Vagina (tissue), 2 donors: ENCODE measurements around the gene BRSK2. TPM values are rescaled to one million over a fixed set of nuclear protein-coding genes. Genes with fewer than 3 reads are reported as not detected.

Experiments
- DNase-seq, 2 donors: peaks; one replicate each; pipeline ENCODE4 v3.0.0-alpha.2; 2017; ENCODE audit errors: extremely low spot score in 2 of 2
- H3K27ac ChIP-seq: fragments of 200-600 bp; sonication (generic); one replicate; pipeline ENCODE4 v1.5.1; 2019
- H3K27me3 ChIP-seq: fragments of 200-600 bp; sonication (generic); one replicate; pipeline ENCODE4 v1.5.1; 2019
- H3K36me3 ChIP-seq, 2 donors: fragments of 200-600 bp; sonication (generic); one replicate each; pipeline ENCODE4 v1.5.1; 2017 to 2019
- H3K4me1 ChIP-seq: fragments of 200-600 bp; sonication (generic); one replicate; pipeline ENCODE4 v1.5.1; 2019
- H3K4me3 ChIP-seq, 2 donors: fragments of 200-600 bp; sonication (generic); 1 replicate in 1 of 2; 2 replicates in 1 of 2; pipeline ENCODE4 v1.5.1; 2016 to 2019
- H3K9me3 ChIP-seq: fragments of 200-600 bp; sonication (generic); one replicate; pipeline ENCODE4 v1.5.1; 2019
- POLR2A ChIP-seq, 2 donors: fragments of 450-650 bp; IDR thresholded peaks; one replicate each; pipeline ENCODE4 v1.6.1; 2017; ENCODE audit warnings: antibody characterized with exemption in 2 of 2, mild to moderate bottlenecking in 2 of 2, moderate library complexity in 2 of 2
- POLR2AphosphoS5 ChIP-seq, 2 donors: sonication (generic); formaldehyde crosslinking; IDR thresholded peaks; one replicate each; pipeline ENCODE4 v1.9.0; 2017; ENCODE audit warnings: antibody characterized with exemption in 2 of 2, mild to moderate bottlenecking in 2 of 2, low read depth in 1 of 2; ENCODE audit not compliant: insufficient read depth in 1 of 2
- intact Hi-C: fragments of 100-400 bp; cut with DNase I; formaldehyde crosslinking; loops from one replicate; pipeline ENCODE4 v1.15.1; 2023
- total RNA-seq: library from RNA; depleted of rRNA; stranded (reverse); fragments of >200 nt; gene quantifications from one replicate; pipeline ENCODE4 v1.2.3, GENCODE V29; 2016
- TF ChIP-seq, protein P1 (sequence below), 3 experiments: fragments of 450-650 bp in 2 of 3; fragments of 200-600 bp in 1 of 3; sonication (generic) in 1 of 3; IDR thresholded peaks; one replicate each; pipeline ENCODE4 v1.5.1; 2017 to 2019; ENCODE audit warnings: antibody characterized with exemption in 3 of 3, mild to moderate bottlenecking in 2 of 3, moderate library complexity in 2 of 3

The BRSK2 gene
- total RNA-seq, 1 donor from 2014 or later = 3.9 TPM

DNA sequence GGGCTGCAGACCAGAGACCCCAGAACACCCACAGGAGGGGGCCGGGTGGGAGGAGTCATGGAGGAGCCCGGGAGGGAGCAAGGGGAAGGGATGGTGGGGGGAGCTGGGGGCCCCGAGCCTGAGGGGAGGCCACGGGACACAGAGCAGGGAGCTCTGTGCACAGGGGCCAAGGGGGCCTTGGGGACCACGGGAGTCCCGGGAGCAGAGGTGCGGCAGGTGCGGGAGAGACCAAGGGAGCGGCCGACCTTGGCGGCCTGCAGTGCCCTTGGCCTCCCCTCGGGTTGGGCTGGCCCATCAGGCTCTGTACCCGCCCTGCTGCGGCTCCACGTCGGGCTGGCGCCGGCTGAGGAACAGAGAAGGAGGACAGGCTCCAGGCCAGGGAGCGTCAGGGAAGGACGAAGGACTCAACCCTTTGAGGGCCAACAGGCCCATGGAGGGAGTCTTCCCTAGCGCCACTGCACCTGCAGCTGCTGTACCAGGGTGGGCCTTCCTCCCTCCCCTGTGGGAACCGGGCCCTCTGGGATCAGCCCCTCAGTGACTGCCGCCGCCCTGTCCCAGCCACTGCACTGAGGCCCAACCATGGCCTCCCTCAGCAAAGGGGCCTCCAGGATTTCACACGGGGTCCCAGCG is 17.8 kb upstream of the BRSK2 start:
- Histone ChIP-seq H3K4me3 (no peak overlapping the region), H3K4me1 (no peaks in the 10 kb centered on the region), H3K27me3 (no peaks in the 10 kb centered on the region), H3K9me3 (no peaks in the 10 kb centered on the region), H3K36me3 (no peaks in the 10 kb centered on the region), H3K27ac (no peak overlapping the region)
- intact Hi-C loops = no loop called here
- TF ChIP-seq, protein P1, sequence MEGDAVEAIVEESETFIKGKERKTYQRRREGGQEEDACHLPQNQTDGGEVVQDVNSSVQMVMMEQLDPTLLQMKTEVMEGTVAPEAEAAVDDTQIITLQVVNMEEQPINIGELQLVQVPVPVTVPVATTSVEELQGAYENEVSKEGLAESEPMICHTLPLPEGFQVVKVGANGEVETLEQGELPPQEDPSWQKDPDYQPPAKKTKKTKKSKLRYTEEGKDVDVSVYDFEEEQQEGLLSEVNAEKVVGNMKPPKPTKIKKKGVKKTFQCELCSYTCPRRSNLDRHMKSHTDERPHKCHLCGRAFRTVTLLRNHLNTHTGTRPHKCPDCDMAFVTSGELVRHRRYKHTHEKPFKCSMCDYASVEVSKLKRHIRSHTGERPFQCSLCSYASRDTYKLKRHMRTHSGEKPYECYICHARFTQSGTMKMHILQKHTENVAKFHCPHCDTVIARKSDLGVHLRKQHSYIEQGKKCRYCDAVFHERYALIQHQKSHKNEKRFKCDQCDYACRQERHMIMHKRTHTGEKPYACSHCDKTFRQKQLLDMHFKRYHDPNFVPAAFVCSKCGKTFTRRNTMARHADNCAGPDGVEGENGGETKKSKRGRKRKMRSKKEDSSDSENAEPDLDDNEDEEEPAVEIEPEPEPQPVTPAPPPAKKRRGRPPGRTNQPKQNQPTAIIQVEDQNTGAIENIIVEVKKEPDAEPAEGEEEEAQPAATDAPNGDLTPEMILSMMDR (IDR thresholded peaks at IDR 0.05) = no peak
- no peak for TF ChIP-seq POLR2A (IDR thresholded peaks at IDR 0.05)
- TF ChIP-seq POLR2AphosphoS5 (IDR thresholded peaks at IDR 0.05; ENCODE audit: insufficient read depth in 1 of 2, low read depth in 1 of 2) = no peak
- DNase-seq = no peak

DNA sequence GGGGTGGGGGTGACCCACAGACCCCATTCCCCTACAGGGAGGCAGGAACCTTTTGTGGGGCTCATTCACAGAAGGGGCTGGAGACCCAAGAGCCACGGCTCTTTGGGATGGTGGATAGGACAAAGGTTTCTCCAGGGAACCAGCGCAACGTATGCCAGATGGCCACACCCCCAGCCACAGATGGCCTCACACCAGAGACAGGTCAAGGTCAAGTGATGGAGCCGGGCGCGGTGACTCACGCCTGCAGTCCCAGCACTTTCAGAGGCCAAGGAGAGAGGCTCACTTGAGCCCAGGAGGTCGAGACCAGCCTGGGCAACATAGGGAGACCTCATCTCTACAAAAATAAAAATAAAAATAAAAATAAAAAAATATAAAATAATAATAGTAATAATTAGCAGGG is 17.1 kb upstream of the BRSK2 start:
- Histone ChIP-seq H3K27ac (no peak overlapping the region), H3K4me1 (no peaks in the 10 kb centered on the region), H3K4me3 (no peak overlapping the region), H3K36me3 (no peaks in the 10 kb centered on the region), H3K27me3 (no peaks in the 10 kb centered on the region), H3K9me3 (no peaks in the 10 kb centered on the region)
- intact Hi-C loops = no loop called here
- TF ChIP-seq, protein P1 (IDR thresholded peaks at IDR 0.05) = no peak
- TF ChIP-seq POLR2AphosphoS5 (IDR thresholded peaks at IDR 0.05; ENCODE audit: insufficient read depth in 1 of 2, low read depth in 1 of 2) (no peak), POLR2A (IDR thresholded peaks at IDR 0.05) (no peak)
- DNase-seq = no peak

DNA sequence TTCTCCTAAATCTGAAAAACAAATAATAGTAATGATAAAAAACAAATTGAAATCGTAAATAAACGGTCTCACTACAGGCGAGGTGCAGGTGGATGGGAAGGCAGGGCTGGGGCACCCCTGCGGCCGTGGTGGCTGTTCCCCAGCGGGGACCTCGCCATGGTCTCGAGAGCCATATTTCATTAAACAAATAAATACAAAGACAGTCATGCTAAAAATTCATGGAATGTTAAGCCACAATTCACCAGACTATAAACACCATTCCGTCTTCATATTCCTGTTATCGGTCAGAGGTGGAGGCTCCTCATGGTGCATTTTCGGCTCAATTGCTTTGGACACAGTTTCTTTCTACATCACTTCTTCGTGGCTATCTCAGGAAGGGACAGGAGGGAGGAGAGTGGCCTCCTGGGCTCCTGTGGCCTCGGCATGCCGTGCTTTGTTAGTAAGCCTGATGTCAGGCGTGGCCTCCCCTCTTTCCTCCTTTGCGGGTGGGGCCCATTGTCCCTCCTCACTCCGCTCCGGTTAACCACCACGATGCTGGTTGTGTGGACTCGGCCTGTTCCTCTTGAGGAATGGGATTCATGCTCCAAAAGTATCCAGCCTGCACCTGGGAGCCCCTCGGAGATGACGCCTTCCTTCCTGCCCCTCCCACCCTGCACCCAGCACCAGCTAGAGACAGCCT is 16.1 kb upstream of the BRSK2 start:
- H3K9me3 ChIP-seq = no peaks in the 10 kb centered on the region
- no peak for TF ChIP-seq POLR2A (IDR thresholded peaks at IDR 0.05)
- TF ChIP-seq, protein P1 (IDR thresholded peaks at IDR 0.05) = no peak
- TF ChIP-seq POLR2AphosphoS5 (IDR thresholded peaks at IDR 0.05; ENCODE audit: insufficient read depth in 1 of 2, low read depth in 1 of 2) = no peak
- H3K4me1 ChIP-seq = no peaks in the 10 kb centered on the region
- H3K27me3 ChIP-seq = no peaks in the 10 kb centered on the region
- intact Hi-C loops = no loop called here
- H3K4me3 ChIP-seq = no peak overlapping the region
- no peak for DNase-seq
- H3K36me3 ChIP-seq = no peaks in the 10 kb centered on the region
- no peak overlapping the region for H3K27ac ChIP-seq

DNA sequence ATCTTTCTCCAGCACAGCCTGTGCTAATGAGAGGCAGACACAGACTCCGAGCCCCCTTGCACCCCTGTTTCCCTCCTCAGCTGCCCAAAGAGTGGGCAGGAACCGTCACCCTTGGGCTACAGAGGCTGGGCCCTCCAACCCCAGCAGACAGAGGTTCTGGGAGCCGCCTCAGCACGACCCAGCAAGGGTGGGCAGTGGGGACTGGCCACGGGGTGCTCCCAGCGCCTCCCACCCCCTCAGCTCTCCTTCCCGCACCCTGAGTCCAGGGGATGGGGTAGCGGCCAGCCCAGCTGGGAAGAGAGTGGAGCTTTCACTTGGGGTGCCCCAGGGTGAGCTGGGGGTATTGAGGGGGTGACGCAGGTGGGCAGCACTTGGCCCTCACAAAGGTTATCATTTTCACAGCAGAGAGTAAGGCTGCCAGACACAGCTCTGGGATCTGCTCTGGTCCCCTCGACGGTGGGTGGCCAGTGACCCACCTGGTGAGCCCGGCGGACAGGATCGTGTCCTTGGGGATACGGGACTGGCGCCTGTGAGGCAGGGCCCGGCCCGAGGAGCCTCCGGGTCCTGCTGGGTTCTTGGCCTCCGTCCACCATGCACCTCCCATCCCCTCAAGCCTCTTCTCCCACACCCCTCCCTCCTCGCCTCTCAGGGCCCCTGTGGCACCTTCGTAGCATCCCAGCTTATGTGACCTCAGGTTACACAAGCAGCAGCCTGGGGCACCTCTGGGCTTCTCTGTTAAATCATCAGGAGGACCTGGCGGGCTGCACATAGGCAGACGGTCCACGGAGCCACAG is 14.4 kb upstream of the BRSK2 start:
- TF ChIP-seq, protein P1 (IDR thresholded peaks at IDR 0.05) = no peak
- TF ChIP-seq POLR2A (IDR thresholded peaks at IDR 0.05) (no peak), POLR2AphosphoS5 (IDR thresholded peaks at IDR 0.05; ENCODE audit: insufficient read depth in 1 of 2, low read depth in 1 of 2) (no peak)
- H3K36me3 ChIP-seq = no peaks in the 10 kb centered on the region
- no peaks in the 10 kb centered on the region for H3K9me3 ChIP-seq
- H3K27ac ChIP-seq = no peak overlapping the region
- no peaks in the 10 kb centered on the region for H3K27me3 ChIP-seq
- intact Hi-C loops = no loop called here
- H3K4me1 ChIP-seq = no peaks in the 10 kb centered on the region
- no peak for DNase-seq
- no peak overlapping the region for H3K4me3 ChIP-seq

DNA sequence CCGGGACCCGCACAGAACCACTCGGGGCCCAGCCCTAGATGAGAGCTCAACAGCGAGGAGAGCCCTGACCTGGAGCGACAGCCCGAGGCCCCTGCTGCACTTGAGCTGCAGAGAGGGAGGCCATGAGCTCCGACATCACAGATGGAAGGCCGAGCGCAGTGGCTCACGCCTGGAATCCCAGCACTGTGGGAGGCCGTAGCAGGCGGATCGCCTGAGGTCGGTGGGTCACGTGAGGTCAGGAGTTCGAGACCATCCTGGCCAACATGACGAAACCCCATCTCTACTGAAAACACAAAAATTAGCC is 13.8 kb upstream of the BRSK2 start:
- TF ChIP-seq POLR2AphosphoS5 (IDR thresholded peaks at IDR 0.05; ENCODE audit: insufficient read depth in 1 of 2, low read depth in 1 of 2) (no peak), POLR2A (IDR thresholded peaks at IDR 0.05) (no peak)
- TF ChIP-seq, protein P1 (IDR thresholded peaks at IDR 0.05) = no peak
- no peaks in the 10 kb centered on the region for H3K4me1 ChIP-seq
- no peak overlapping the region for H3K4me3 ChIP-seq
- H3K9me3 ChIP-seq = no peaks in the 10 kb centered on the region
- no peaks in the 10 kb centered on the region for H3K36me3 ChIP-seq
- H3K27me3 ChIP-seq = no peaks in the 10 kb centered on the region
- intact Hi-C loops = no loop called here
- no peak overlapping the region for H3K27ac ChIP-seq
- no peak for DNase-seq
